DMS114 treated with DMSO at 0.1 percent for 48 hours (cell line): Measurements from ENCODE around the gene HPS3.
"Not testable (repeated sequence)": the region's sequence is repeated elsewhere in the genome, so short reads cannot be mapped to it uniquely, and the experiment has no call there.

Source experiments
- DNase-seq: peaks from one replicate; lab custom pipeline; 2025; ENCODE audit not compliant: unreplicated experiment; lab: John Stamatoyannopoulos, UW

HPS3 gene

DNA sequence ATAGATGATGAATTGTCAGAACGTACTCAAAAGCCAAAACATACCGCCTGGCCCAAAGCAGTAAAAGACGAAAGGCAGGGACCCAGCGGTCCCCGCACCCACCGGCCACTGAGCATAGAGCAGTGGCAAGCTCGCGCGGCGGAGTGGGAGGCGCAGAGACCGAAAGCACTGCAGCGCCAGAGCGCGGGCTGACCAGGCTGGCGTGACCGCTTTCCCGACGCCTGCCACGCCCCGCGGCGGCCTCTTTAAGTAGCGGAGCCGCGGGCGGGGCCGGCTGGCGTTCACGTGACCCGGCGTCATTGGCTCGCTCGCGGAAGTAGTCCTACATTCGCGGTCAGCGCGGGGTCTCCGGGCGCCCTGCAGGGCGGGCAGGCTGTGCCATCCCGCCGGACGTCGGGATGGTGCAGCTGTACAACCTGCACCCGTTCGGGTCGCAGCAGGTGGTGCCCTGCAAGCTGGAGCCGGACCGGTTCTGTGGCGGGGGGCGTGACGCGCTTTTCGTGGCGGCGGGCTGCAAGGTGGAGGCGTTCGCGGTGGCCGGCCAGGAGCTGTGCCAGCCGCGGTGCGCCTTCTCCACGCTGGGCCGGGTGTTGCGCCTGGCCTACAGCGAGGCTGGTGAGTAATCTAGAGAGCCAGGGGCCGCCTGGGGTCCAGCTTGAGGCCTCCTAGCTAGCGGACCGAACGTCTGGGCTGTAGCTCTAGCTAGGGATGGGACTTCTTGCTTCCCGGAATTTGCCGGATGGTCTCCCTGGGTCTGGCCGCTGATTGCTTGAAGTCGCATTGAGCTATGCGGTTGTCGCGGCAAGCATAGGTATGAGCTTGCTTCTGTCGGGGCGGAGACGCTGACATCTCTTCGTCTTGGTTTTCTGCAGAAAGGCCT is at the start of gene HPS3:
TSS of gene HPS3 (plus strand) at position 313 of the 880 bp plus-strand sequence. CDS start at position 399, 86 bp downstream.
- peak; percentile 66 for DNase-seq

- DNase-seq: no peak
Observed at GRCh38 chr3:149080011-149080698, 49.3 kb upstream of the HPS3 start.

- DNase-seq: no peak
Observed at GRCh38 chr3:149080699-149081091, 48.7 kb upstream of the HPS3 start.

- no peak for DNase-seq
Observed at GRCh38 chr3:149081772-149082171, 47.7 kb upstream of the HPS3 start.

DNA sequence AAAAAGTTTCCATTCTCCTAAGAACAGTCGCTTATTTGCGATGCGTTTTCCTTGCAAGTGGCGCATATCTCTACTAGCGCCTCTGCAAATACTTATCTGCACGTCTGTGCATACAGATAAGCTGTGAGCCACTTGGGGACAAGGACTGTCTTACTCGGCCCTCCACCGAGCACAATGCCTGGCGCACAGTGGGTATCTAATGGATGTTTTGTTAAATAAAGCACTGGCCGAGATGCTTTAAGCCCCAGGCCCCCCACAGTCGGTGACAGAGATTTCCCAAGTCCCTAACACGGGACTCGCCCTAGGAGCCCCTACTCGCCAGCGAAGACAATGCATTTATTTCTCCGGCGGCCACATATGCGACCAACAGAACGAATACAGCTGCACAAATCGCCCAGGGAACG is 43.6 kb upstream of the HPS3 start:
- DNase-seq: peak; percentile 49

GRCh38 chr3:149086232-149086988 is 43.0 kb upstream of the HPS3 start, which contains the start of gene HLTF:
Gene HLTF, minus strand, starts transcription at chr3:149086533. Its CDS starts 197 bp downstream, at chr3:149086336.
- DNase-seq: peak; percentile 95

DNA sequence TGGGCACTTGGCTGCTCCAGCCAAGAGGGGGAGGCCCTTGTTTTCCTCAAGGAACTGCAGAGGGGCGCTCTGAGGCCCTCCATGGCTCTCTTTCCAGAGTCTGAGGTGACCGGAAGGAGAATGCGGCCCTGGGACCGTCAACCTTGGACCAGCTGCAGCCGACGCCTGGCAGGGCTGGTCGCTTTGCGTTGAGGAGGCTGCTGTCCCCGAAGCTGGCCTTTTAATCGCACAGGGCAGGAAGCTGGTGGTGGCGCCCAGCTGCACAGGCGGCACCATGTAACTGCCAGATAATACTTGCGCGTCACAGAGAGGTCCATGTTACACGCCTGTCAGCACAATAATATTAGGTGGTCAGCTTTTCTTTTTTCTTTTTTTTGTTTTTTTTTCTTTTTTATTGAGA is 42.2 kb upstream of the HPS3 start:
- no peak for DNase-seq

- DNase-seq: no peak
Observed at GRCh38 chr3:149089395-149089794, 40.0 kb upstream of the HPS3 start.

- no peak for DNase-seq
Observed at GRCh38 chr3:149090461-149090860, 39.0 kb upstream of the HPS3 start.

- DNase-seq: no peak
Observed at GRCh38 chr3:149090907-149091306, 38.5 kb upstream of the HPS3 start.

DNA sequence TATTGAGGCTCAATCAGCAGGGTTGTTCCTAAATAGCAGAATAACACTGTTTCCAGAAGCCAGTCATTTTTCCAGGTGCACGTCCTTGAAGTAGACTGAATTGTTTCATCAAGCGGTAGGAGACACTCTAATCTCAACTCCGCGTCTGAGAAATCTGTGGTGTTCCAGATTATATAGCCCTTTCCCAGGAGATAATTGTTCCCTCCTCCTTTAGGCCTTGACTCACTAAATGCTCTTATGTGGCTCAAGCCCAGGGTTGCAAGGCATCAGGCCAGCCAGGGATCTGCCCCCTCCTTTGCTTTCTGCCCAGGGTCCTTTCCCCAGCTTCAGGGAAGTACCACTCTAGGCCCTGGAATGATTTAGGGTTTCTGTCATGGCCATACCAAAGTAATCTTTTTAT is 37.5 kb upstream of the HPS3 start:
- no peak for DNase-seq

DNA sequence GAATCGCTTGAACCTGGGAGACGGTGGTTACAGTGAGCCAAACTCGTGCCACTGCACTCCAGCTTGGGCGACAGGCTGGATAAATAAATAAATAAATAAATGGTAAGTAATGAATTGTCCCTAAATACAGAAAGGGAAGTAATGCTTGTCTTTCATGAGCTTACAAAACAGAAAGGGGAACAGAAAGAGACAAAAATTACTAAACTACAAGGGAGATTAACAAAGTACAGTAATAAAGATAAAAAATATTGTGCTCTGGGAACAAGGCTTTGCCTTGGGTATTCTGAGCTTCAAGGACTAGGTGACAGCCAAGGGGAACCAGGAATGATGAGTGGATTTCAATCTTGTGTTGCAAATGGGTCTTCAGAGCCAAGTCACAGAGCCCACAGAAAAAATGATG is 34.0 kb upstream of the HPS3 start:
- no peak for DNase-seq

- DNase-seq: not testable (repeated sequence)
Observed at GRCh38 chr3:149097987-149098386, 31.5 kb upstream of the HPS3 start.

GRCh38 chr3:149101154-149101553 is 28.3 kb upstream of the HPS3 start:
- no peak for DNase-seq

DNA sequence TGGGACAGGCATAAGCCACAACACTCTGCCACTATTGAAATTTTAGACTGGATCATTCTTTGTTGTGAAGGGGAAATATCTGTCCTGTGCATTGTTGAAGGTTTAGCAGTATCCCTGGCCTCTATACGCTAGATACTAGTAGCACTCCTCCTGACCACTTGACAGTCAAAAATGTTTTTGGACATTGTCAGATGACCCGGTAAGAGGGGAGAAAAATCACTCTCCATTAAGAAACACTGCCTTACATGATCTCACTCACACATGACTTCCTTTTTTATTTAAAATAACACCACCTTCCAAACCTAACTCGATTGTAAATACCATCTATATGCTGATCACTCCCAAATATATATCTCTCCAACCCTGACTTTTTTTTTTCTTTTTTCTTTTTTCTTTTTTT is 27.8 kb upstream of the HPS3 start:
- DNase-seq: no peak

DNA sequence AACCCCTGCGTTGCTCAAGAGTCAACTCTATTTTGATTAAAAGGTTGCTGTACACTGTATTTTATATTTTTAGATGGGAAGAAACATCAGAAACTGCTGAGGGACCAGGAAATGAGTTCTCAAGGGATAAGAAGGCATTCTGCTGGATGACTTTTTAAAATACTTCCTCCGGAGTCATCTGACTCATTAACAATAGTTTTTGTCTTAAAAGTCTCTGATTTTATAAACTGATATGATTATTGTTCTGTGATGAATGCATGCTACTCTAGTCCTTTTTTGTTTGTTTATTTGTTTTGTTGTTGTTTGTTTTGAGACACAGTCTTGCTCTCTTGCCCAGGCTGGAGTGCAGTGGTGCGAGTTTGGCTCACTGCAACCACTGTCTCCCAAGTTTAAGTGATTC is 25.0 kb upstream of the HPS3 start:
- DNase-seq: no peak

- no peak for DNase-seq
Observed at GRCh38 chr3:149114458-149114857, 15.0 kb upstream of the HPS3 start.

DNA sequence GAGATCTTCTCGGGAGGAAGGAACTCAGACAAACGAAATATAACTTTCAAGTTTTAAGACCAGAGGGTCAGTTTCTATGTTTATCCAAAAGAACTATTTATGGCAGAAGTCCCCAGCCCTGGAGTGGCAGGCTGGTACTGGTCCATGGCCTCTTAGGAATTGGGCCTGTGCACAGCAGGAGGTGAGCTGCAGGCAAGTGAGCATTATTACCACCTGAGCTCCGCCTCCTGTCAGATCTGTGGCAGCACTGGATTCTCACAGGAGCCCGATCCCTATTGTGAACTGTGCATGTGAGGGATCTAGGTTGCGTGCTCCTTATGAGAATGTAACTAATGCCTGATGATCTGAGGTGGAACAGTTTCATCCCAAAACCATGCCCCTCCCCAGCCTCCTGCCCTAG is 14.3 kb upstream of the HPS3 start:
- DNase-seq: no peak

- no peak for DNase-seq
Observed at GRCh38 chr3:149118724-149119123, 10.7 kb upstream of the HPS3 start.

GRCh38 chr3:149119466-149119865 is 10.0 kb upstream of the HPS3 start:
- DNase-seq: no peak
